GM15510 (cell line): Measurements from ENCODE around the gene BICC1.

ENCODE experiments used
- POLR2A ChIP-seq: IDR thresholded peaks from 3 replicates; pipeline ENCODE4 v1.6.1; 2011; ENCODE audit warnings: borderline replicate concordance; ENCODE audit not compliant: insufficient read length; ENCODE audit errors: extremely low read depth

BICC1 gene

DNA sequence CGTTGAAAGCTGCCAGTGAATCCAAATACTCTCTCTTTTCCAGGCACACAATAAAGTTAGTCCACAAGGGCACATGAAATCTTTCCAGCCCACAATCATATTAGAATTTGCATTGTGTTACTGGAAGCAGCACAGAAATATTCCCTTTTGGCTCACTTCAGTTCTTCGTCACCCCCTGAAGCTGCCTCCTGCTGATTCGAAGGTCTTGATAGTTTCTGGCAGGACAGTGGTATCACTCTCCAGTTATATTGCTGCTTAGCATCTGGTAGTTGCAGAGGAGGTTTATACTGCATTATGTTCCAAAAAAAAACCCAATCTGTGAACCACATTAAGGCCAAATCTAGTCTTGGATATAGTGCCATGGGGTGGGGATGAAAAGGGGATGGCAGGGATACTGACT is 253.2 kb downstream of the BICC1 start:
- no peak for TF ChIP-seq POLR2A

DNA sequence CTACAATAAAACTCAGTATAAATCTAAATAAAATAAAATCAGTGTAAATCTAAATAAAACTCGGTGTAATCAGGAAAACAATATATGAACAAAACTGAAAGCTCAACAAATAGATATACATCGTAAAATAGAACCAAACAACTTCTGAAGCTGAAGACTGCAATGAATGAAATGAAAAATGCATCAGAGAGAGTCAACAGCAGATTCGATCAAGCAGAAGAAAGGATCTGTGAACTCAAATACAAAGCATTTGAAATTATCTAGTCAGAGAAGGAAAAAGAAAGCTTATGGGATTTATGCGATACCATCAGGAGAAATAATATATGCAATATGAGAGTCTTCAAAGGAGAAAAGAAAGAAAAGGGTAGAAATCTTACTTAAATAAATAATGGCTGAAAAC is 255.0 kb downstream of the BICC1 start:
- TF ChIP-seq POLR2A = no peak

- no peak for TF ChIP-seq POLR2A
These were observed 259.2 kb downstream of the BICC1 start for GRCh38 chr10:58771863-58772262.

GRCh38 chr10:58772758-58773157 is 260.1 kb downstream of the BICC1 start:
- no peak for TF ChIP-seq POLR2A

DNA sequence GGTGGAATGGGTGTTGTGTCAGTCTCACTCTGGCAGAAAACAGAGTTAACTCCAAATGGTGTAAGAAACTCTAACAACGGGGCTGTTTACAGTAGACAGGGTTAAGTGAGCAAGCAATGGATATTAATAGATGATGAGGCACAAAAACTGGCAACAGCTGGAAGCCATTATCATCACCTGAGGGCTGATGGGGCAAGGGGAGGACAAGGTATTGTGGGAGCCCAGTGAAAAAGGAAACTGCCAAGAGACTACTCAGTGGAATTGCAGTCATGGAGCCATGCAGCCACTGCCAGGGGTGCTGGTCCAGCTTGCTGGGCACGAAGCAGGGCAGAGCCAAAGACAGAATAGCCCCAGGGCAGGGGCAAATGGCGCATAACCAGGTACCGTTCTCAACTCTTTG is 260.7 kb downstream of the BICC1 start:
- TF ChIP-seq POLR2A = no peak

DNA sequence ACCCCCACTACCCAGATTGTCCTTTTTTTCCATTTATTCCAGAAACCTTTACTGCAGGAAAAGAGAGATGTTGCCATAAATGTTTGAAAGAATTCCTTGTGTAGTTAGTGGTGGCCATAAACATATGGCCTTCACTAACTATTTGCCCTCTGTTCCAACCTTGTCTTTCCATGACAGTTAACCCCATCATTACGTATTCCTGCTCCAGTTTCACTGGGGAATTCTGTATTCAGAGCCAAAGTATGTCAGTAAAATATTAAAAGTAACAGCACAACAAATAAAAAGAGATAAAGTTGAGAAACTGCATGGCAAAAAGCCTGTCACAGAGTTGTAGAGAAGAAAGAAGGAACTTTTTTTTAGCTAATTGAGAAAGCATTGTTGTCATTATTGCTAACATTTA is 261.3 kb downstream of the BICC1 start:
- no peak for TF ChIP-seq POLR2A

DNA sequence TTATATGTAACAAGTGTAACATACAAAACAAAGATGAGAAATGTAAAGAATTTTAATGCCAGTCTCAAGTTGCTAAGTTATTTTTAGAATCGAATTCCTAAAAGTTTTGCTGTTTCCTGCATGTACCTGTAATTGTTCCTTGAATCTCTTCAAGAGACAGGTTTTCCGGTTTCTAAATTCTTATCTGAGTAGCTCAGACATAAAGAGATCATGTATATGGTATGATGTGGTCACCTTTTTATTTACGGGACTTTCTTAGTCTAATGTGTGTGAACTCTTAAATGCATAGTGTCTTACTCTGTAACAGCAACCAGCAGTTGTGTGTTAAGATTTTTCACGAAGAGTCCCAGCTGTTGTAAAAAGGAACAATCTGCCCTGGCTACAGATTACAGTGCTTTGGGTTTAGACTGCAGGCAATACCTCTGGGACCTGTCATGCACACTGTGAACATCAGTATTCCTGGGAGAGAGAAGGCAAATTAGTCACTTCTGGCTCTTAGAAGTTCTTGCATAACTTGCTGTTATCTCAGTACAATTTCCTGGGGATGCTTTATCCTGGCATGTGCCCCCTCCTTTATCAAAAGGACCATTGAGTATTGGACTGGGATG is 263.4 kb downstream of the BICC1 start:
- TF ChIP-seq POLR2A = no peak

DNA sequence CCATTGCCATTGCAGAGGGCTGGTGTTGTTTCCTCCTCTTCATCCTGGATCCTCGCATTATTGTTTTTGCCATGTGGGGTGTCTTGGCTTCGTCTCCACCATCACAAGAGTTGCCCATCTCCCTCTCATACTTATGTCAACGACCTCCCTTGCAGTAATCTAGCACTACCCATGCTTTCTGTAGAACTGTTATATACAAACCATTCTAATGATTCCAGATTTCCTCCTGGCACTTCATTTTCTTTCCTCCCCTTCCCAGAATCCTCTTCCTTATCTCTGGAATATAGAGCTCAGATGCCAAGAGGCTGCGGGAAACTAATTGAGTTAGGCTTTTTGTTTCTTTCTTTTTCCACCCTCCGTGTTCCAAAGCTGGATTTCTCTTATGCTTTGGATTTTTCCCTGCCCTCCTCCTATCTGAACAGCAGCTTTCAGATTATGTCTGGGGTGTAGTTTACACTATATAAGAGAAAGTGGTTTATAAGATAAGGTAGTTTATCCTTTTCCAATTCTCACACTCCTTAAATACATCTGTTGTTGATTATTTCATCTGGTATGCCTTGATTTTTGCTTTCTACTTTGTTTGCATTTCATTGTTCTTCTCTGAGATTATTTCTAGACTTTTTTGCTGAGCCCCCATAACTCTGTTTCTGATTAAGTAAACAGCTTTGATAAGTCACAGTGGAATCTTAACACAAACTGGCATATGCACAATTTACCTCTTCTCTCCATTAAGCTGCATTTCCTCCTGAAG is 264.1 kb downstream of the BICC1 start:
- no peak for TF ChIP-seq POLR2A

GRCh38 chr10:58778966-58779365 is 266.3 kb downstream of the BICC1 start:
- TF ChIP-seq POLR2A = no peak

DNA sequence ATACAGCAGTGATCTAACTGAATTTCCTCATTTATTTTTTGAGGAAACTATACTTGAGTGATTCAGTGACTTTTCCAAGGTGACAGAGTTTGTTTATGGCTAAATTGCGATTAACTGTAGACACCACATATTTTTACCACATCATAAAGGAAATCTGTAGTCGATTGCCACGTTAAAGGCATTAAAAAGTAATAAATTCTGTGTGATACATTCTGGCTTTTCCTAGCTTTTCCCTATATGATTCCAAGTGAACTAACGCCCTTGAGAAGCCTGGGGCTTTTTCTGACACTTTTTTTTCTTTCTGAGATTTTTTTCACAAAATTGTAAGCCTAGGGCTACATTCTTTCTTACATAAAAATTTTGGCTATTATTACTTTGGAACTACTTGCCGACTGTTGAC is 266.9 kb downstream of the BICC1 start:
- no peak for TF ChIP-seq POLR2A

DNA sequence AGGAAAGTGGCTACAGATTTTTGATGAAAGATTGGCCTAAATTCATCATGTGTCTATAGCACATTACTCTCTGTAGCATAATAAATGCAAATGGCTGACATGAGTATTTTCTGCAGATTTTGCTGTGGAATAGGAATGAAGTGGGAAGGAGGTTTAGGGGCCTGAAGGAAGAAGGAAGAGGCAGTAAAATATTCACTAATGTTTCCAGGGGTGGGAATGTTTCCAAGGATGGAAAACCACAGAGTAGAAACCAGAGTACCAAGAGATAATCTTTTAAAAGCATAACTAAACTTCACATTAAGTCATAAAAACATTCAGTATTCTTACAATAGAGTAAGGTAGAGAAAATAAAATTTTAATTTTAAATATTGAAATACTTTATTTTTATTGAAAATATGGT is 267.8 kb downstream of the BICC1 start:
- no peak for TF ChIP-seq POLR2A

DNA sequence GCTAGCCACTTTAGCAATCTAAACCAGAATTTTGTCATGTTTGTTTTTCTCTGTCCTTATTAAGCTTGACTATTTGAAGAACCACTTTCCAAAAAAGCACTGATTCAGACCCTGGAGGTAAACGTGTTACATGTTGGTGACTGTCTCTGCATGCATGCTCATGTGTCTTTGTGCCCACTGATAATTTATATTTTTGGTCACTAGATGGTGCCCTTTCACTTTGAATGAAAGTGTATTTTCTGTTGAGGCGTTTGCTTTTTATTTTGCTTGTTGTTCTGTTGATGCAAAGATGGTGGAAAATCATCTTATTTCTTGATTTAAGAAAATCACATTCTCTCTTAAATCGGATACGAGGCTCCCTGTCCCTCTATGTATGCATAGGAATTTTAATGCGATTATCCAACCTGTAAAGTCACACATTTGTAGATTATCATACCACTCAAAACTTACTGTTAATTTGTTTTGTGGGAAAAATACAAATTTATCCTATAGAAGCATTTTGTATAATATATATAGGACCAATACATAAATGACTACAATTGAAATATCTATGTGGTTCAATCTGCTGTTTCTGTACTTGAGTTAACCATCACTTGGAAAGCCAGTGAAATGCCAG is 269.3 kb downstream of the BICC1 start:
- no peak for TF ChIP-seq POLR2A

DNA sequence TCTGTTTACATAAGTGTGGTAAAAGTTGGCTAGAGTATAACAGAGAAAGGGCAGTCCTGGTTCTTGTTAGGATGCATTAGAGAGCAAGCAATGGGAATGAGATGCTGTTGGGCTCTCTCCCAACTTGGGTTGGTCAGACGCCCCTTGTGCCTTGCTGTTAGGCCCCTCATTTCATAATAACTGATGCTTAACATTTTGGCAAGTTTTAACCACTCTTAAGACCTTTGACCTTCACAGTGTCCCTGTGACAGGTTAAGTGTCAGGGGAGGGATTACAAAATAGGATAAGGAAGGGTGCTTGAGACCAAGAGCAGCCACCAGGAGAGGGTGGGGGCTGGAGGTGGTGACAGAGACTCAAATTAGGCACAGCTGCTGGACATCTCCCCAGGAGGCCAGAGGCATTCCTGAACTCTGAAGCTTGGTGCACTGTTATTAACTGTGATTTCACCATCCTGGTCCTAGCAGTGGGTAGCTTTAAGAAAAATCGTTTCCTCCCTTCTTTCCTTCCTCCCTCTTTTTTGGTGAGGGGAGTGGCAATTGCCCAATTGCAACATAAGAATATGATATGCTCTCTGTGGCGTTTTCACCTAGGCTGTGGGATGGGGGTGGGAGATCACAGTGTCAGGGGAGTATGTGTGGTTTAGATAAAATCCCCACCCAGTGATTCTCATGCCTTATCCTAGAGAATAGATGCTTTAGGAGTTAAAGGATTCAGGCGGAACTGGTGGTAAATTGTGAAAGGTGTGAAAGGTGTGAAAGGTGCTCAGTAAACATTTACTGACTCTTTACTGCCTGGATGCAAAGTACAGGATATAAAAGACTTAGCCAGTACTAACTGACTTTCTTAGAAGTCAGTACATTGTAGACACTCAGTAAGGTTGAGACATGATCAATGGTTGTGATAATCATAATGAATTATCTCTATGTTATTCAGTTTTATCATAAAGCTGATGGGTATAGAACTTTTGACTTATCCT is 270.5 kb downstream of the BICC1 start:
- no peak for TF ChIP-seq POLR2A

GRCh38 chr10:58784361-58784760 is 271.7 kb downstream of the BICC1 start:
- no peak for TF ChIP-seq POLR2A

GRCh38 chr10:58785354-58785753 is 272.7 kb downstream of the BICC1 start:
- TF ChIP-seq POLR2A = no peak
